LHCN-M2 (cell line): ENCODE results near the gene MBOAT2. TPM values are rescaled to one million over a fixed set of nuclear protein-coding genes. Genes with fewer than 3 reads are reported as not detected.
"Not testable (repeated sequence)": the region's sequence is repeated elsewhere in the genome, so short reads cannot be mapped to it uniquely, and the experiment has no call there.

Experiments used
- DNase-seq: peaks from one replicate; pipeline ENCODE4 v3.0.0-alpha.2; 2012; ENCODE audit warnings: low read depth
- polyA plus RNA-seq: library from polyadenylated mRNA; unstranded; fragments of >200 nt; gene quantifications from one replicate; pipeline ENCODE4 v1.2.1, GENCODE V29; 2012; ENCODE audit warnings: missing spikeins
- total RNA-seq: library from RNA; depleted of rRNA; stranded (reverse); fragments of >200 nt; gene quantifications from 2 replicates; pipeline ENCODE4 v1.2.3, GENCODE V29; 2014; rRNA removed

The MBOAT2 gene
- total RNA-seq = 22.6 and 23.5 TPM in 2 replicates
- 15.3 TPM for polyA plus RNA-seq

GRCh38 chr2:9003616-9004337 lies at the start of gene MBOAT2:
Gene MBOAT2 (minus strand): TSS chr2:9003684. CDS start chr2:9003614, 70 bp downstream.
- DNase-seq = peak; percentile 80

- DNase-seq = no peak
These were observed 49.5 kb upstream of the MBOAT2 start for GRCh38 chr2:9052821-9053533.

DNA sequence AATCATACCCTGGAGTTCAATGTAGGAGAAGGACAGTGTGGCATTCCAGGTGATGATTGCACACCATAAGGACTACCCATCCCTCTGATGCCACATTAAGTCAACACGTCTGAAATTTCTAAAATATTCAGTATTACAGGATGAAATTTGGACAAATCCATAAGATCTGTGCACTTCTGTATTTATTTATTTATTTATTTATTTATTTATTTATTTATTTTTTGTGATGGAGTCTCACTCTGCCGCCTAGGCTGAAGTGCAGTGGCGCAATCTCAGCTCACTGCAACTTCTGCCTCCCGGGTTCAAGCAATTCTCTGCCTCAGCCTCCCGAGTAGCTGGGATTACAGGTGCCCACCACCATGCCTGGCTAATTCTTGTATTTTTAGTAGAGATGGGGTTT lies 48.0 kb upstream of the MBOAT2 start:
- not testable (repeated sequence) for DNase-seq

DNA sequence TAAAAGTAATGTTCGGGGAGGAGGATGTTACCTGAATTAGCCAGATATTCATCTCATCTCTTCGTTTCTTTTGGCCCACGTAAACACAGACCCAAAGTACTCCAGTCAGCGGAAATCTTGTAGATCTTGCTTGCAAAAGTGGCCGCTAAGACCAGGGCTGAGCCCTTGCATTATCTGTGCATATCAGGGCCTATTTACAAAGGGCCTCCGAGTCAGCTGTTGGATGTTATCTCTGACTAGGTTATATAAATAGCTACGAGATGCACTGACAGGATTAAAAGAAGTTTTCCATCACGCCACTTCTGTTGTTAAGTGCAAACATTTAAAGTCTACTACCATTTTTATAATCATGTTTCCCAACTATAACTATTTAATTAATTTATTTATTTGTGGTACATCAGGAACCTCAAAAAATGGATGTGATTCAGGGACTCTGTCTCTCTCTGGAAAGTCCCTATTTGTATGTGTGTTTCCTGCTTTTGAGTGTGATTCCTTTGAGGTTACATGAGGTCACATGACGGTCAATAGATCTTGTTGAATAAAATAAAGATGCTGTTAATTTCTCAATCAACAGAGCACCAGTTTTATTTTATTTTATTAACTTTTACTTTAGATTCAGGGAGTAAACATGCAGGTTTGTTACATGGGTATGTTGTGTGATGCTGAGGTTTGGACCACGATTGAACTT lies 46.8 kb upstream of the MBOAT2 start:
- no peak for DNase-seq

DNA sequence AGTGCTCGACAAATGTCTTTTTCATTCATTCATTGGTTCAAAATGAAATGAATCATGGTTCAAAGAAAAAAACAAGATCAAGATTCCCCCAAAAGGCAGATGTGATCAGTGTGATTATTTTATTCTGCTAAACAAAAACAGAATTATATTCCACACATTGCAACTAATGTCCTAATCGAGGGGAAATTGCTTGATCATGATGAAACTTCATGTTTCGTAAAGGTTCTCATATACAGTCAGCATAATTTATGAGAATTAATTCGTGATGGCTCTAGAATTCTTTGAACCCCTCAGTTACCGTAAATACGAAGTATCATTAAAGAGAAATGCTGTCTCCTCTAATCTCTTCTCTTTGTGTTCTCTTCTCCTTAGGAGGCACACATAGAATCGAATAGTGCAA lies 42.1 kb upstream of the MBOAT2 start:
- DNase-seq = no peak

GRCh38 chr2:9043491-9043890 lies 40.0 kb upstream of the MBOAT2 start:
- DNase-seq = not testable (repeated sequence)

DNA sequence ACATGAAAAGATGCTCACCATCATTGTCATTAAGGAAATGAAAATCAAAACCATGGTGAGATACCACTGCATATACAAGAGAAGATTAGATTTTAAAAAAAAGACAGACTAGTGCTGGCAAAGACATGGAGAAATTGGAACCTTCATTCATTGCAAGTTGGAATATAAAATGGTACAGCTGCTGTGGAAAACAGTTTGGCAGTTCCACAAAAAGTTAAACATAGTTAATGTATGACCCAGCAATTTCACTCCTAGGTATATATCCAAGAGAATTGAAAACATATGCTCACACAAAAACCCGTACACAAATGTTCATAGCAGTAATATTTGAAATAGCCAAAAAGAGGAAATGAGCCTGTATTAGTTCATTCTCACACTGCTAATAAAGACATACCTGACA lies 33.7 kb upstream of the MBOAT2 start:
- no peak for DNase-seq

GRCh38 chr2:9033385-9034168 lies 30.1 kb upstream of the MBOAT2 start:
- DNase-seq = no peak

- DNase-seq = no peak
These were observed 29.2 kb upstream of the MBOAT2 start for GRCh38 chr2:9032536-9033255.

DNA sequence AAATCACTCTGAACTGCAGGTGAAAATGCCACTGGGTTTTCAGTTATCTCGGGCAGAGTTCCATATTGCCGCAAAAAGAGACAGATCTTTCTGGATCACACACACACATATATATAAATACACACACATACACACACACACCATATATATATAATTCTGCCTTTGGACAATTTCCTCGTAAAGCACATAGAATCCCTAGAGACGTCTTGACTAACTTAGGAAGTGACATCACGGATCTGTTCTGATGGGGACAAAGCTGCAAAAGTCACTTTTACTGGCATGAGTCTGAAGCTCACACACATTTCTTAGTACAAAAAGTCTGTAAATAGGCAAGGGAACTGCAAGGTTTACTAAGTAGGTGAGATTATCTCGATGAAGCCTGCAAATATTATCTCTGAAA lies 28.6 kb upstream of the MBOAT2 start:
- no peak for DNase-seq

DNA sequence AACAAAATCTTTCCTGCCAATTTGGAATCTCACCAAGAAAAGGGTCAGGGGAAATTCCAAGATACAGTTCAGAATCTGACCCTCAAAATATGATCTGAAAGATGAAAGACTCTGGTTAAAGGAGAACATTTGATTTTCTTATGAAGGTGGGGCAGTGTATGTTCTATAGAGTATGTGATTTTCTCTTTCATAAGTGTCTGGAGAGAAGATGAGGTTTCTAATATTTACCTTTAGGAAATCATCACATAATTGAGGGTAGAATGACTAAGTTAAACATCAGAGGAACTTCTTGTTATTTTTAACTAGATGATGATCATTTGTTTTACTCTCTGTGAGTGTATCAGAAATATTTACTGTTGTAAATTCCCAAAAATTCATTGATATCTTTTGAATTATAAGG lies 27.8 kb upstream of the MBOAT2 start:
- DNase-seq = no peak

DNA sequence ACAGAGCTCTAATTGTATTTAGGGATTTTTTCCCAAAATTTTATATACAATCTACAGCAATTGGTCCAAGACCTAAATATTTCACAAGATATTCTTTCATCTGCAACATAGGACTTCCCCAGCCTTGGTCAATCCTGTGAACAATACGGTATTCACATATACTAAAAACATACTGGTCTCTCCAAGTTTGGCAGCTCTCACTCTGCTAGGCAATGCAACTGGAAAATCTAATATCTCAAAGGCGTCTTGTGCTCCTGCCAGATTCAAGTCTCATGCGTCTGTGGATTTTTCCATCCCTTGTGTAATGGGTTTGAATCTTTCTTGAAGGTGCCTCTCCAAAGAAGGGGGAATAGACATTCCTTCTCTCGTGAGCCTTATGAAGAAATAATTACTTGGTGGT lies 27.4 kb upstream of the MBOAT2 start:
- no peak for DNase-seq

DNA sequence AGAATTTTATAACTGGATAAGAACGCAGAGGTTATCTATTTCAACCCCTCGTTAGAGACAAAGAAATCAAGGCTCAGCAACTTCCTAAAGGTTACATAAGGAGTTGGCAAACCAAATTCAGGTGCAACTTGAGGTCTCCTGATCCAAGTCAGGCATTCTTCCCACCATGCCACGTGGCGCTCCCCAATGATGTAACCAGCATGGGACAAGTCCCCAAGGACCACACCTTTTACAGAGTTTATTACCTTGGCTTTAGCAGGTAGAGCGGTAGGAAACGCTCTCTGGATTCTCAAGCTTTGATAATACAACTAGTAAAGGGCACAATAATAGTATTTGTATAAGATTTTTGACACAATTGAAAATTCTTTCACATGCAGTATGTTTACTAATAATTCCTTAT lies 26.7 kb upstream of the MBOAT2 start:
- DNase-seq = no peak

GRCh38 chr2:9029721-9030120 lies 26.2 kb upstream of the MBOAT2 start:
- DNase-seq = no peak

DNA sequence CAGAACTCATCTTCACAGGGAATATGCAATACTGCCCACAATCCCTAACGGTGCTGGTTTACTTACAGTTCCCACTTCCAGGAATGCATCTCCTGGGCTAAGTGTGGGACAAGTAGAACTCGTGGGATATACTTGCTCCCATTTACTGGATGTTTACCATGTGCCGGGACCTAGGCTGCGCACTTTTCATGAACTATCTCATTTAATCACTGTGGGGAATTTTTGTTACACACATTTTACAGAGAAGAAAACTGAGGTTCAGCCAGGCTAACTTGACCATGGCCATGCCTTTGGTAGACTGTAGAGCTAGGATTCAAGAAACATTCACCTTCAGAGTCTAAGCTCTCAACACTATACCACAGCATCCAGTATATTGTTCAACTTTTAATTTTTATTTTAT lies 24.4 kb upstream of the MBOAT2 start:
- no peak for DNase-seq

GRCh38 chr2:9025746-9026145 lies 22.3 kb upstream of the MBOAT2 start:
- DNase-seq = no peak

GRCh38 chr2:9024575-9024974 lies 21.1 kb upstream of the MBOAT2 start:
- DNase-seq = no peak

GRCh38 chr2:9021563-9022211 lies 18.2 kb upstream of the MBOAT2 start:
- peak; percentile 44 for DNase-seq

DNA sequence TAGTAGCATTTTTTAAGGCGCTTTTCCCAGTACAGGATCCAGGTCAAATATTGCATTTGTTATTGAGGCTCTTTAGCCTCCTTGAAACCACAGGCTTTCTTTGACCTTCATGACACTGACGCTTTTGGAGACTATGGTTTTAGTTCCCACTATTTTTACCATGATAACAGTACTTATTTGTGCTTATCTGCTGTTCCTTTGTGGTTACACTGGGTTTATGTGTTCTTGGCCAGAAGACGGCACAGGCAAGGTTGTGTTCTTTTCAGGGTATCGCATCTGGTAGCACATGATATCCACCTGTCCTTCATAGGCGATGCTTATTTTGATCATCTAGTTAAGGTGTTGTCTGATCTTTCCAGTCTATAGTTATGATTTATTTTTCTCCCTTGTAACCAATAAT lies 16.8 kb upstream of the MBOAT2 start:
- no peak for DNase-seq

DNA sequence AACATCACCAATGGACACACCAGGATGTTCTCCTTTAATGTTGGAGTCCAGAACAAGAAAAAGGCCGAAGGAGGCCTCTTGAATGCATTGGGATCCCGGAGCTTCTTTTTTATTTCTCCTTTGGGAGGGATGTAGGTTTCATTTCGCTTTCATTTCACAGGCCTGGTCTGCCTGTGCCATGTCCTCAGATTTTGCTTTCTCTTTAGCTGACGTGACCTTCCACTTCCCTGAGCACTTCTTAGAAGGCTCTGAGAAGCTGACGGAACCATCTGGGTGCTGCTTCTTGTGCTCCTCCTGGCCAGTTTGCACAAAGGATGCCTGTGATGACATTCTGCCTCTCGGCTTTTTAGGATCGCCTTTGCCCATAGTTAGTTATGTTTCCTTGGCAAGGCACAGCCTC lies 15.1 kb upstream of the MBOAT2 start:
- no peak for DNase-seq

- no peak for DNase-seq
These were observed 14.6 kb upstream of the MBOAT2 start for GRCh38 chr2:9018109-9018508.
